Hepatocyte (in vitro differentiated cells): Measurements from ENCODE around the gene FAM90A1. TPM values are rescaled to one million over a fixed set of nuclear protein-coding genes. Genes with fewer than 3 reads are reported as not detected.
"Not testable (repeated sequence)": the region's sequence is repeated elsewhere in the genome, so short reads cannot be mapped to it uniquely, and the experiment has no call there.

Experiments
- DNase-seq: peaks from one replicate; pipeline ENCODE4 v3.0.0-alpha.2; 2016; ENCODE audit warnings: low spot score
- H2AFZ ChIP-seq: fragments of 200-600 bp; sonication (generic); 2 replicates; pipeline ENCODE4 v1.6.0; 2016; ENCODE audit warnings: antibody characterized with exemption, mild to moderate bottlenecking
- H3K27ac ChIP-seq: fragments of 200-600 bp; sonication (generic); 2 replicates; pipeline ENCODE4 v1.5.1; 2016; ENCODE audit warnings: mild to moderate bottlenecking
- H3K27me3 ChIP-seq: fragments of 200-600 bp; sonication (generic); 2 replicates; pipeline ENCODE4 v1.6.1; 2016
- H3K36me3 ChIP-seq: fragments of 200-600 bp; sonication (generic); replicated peaks from 2 replicates; pipeline ENCODE4 v1.5.1; 2016; ENCODE audit warnings: low read depth; ENCODE audit not compliant: insufficient read depth
- H3K4me1 ChIP-seq: fragments of 200-600 bp; sonication (generic); 2 replicates; pipeline ENCODE4 v1.5.1; 2016; ENCODE audit warnings: mild to moderate bottlenecking, moderate library complexity; ENCODE audit not compliant: insufficient read depth
- H3K4me2 ChIP-seq: fragments of 200-600 bp; sonication (generic); 2 replicates; pipeline ENCODE4 v1.6.0; 2016
- H3K4me3 ChIP-seq: fragments of 200-600 bp; sonication (generic); 2 replicates; pipeline ENCODE4 v1.5.1; 2016; ENCODE audit warnings: mild to moderate bottlenecking
- H3K79me2 ChIP-seq: fragments of 200-600 bp; sonication (generic); 2 replicates; pipeline ENCODE4 v1.6.0; 2017; ENCODE audit warnings: mild to moderate bottlenecking
- H3K9me2 ChIP-seq: fragments of 200-600 bp; sonication (generic); replicated peaks from 2 replicates; pipeline ENCODE4 v1.6.0; 2017; ENCODE audit warnings: mild to moderate bottlenecking; ENCODE audit not compliant: insufficient read depth
- H3K9me3 ChIP-seq: fragments of 200-600 bp; sonication (generic); 2 replicates; pipeline ENCODE4 v1.5.1; 2016; ENCODE audit warnings: low read depth, mild to moderate bottlenecking
- H4K20me1 ChIP-seq: fragments of 200-600 bp; sonication (generic); 2 replicates; pipeline ENCODE4 v1.6.0; 2016; ENCODE audit warnings: mild to moderate bottlenecking; ENCODE audit not compliant: insufficient read depth, poor library complexity, severe bottlenecking
- CTCF ChIP-seq: fragments of 200-600 bp; sonication (generic); IDR thresholded peaks from 2 replicates; pipeline ENCODE4 v1.5.1; 2016; ENCODE audit warnings: antibody characterized with exemption, mild to moderate bottlenecking; ENCODE audit not compliant: poor library complexity
- EZH2 ChIP-seq: fragments of 200-600 bp; sonication (generic); IDR thresholded peaks from 2 replicates; pipeline ENCODE4 v1.6.1; 2016; ENCODE audit warnings: antibody characterized with exemption, mild to moderate bottlenecking, borderline replicate concordance
- EZH2phosphoT487 ChIP-seq: fragments of 200-600 bp; sonication (generic); IDR thresholded peaks from one replicate; pipeline ENCODE4 v1.6.1; 2018; ENCODE audit warnings: antibody characterized with exemption, mild to moderate bottlenecking, low read depth, moderate library complexity; ENCODE audit not compliant: unreplicated experiment, severe bottlenecking
- WGBS: methylation state at CpG from one replicate; pipeline ENCODE4 v1.1.6; 2016; ENCODE audit warnings: low lambda C conversion rate; ENCODE audit errors: missing lambda C conversion rate; 5-methylcytosine and 5-hydroxymethylcytosine counted together
- polyA plus RNA-seq: library from polyadenylated mRNA; unstranded; fragments of >200 nt; fragmentation: Nextera tagmentation; extraction: Ambion mirVana; gene quantifications from 2 replicates; pipeline ENCODE4 v1.2.1, GENCODE V29; 2016
- total RNA-seq: library from RNA; depleted of rRNA; stranded (reverse); fragments of >200 nt; gene quantifications from 2 replicates; pipeline ENCODE4 v1.2.3, GENCODE V29; 2014

FAM90A1 gene
- total and polyA plus RNA-seq, 2 experiments from 2014 or later, result not detected

- H3K4me2 ChIP-seq, result no peak overlapping the region
- H3K27ac ChIP-seq, result no peak overlapping the region
- H3K27me3 ChIP-seq, result no peaks in the 10 kb centered on the region
- no peaks in the 10 kb centered on the region for H3K9me3 ChIP-seq
- H3K36me3 ChIP-seq, result no peaks in the 10 kb centered on the region
- H2AFZ ChIP-seq, result no peak overlapping the region
- H3K4me1 ChIP-seq, result no peaks in the 10 kb centered on the region
- TF ChIP-seq EZH2 (no peak), EZH2phosphoT487 (no peak), CTCF (no peak)
- DNase-seq, result no peak
- H3K9me2 ChIP-seq, result no peaks in the 10 kb centered on the region
- H3K79me2 ChIP-seq, result no peaks in the 10 kb centered on the region
- no peak overlapping the region for H3K4me3 ChIP-seq
- WGBS, result 92% methylated on average over 8 of the region's 8 CpGs
- no peaks in the 10 kb centered on the region for H4K20me1 ChIP-seq
These were observed 1.1 kb downstream of the FAM90A1 start for GRCh38 chr12:8226355-8226754.

GRCh38 chr12:8224782-8225181 lies 2.6 kb downstream of the FAM90A1 start:
- H3K4me1 ChIP-seq, H3K27ac ChIP-seq, H3K4me3 ChIP-seq, H3K79me2 ChIP-seq, H3K27me3 ChIP-seq, H3K36me3 ChIP-seq, H3K9me3 ChIP-seq, H2AFZ ChIP-seq, DNase-seq, H3K9me2 ChIP-seq, H4K20me1 ChIP-seq, H3K4me2 ChIP-seq: not testable (repeated sequence)
- 94% methylated on average over 11 of the region's 11 CpGs for WGBS

GRCh38 chr12:8223646-8224045 lies 3.8 kb downstream of the FAM90A1 start:
- 93% methylated on average over 13 of the region's 13 CpGs for WGBS
- H3K27me3 ChIP-seq, H3K4me2 ChIP-seq, H3K79me2 ChIP-seq, DNase-seq, H3K9me2 ChIP-seq, H2AFZ ChIP-seq, H3K27ac ChIP-seq, H3K9me3 ChIP-seq, H3K4me1 ChIP-seq, H3K4me3 ChIP-seq, H3K36me3 ChIP-seq, H4K20me1 ChIP-seq: not testable (repeated sequence)

GRCh38 chr12:8222303-8222702 lies 5.1 kb downstream of the FAM90A1 start:
- DNase-seq, H4K20me1 ChIP-seq, H3K27me3 ChIP-seq, H3K36me3 ChIP-seq, H3K79me2 ChIP-seq, H3K4me1 ChIP-seq, H2AFZ ChIP-seq, H3K27ac ChIP-seq, H3K9me2 ChIP-seq, H3K9me3 ChIP-seq, H3K4me3 ChIP-seq, H3K4me2 ChIP-seq: not testable (repeated sequence)
- 87% methylated on average over 13 of the region's 16 CpGs for WGBS

GRCh38 chr12:8221844-8222243 lies 5.6 kb downstream of the FAM90A1 start:
- H4K20me1 ChIP-seq, H3K4me3 ChIP-seq, H3K9me2 ChIP-seq, H2AFZ ChIP-seq, H3K79me2 ChIP-seq, H3K36me3 ChIP-seq, H3K27me3 ChIP-seq, H3K4me1 ChIP-seq, DNase-seq, H3K27ac ChIP-seq, H3K4me2 ChIP-seq, H3K9me3 ChIP-seq: not testable (repeated sequence)
- 94% methylated on average over 21 of the region's 21 CpGs for WGBS

- not testable (repeated sequence) for H3K4me3 ChIP-seq, H3K27me3 ChIP-seq, H3K9me2 ChIP-seq, H2AFZ ChIP-seq, DNase-seq, H3K9me3 ChIP-seq, H3K4me1 ChIP-seq, H4K20me1 ChIP-seq, H3K36me3 ChIP-seq, H3K27ac ChIP-seq, H3K4me2 ChIP-seq, H3K79me2 ChIP-seq
- 95% methylated on average over 20 of the region's 21 CpGs for WGBS
These were observed 6.0 kb downstream of the FAM90A1 start for GRCh38 chr12:8221375-8221774.

- H3K4me1 ChIP-seq, H3K79me2 ChIP-seq, H3K4me2 ChIP-seq, H3K9me3 ChIP-seq, H4K20me1 ChIP-seq, H2AFZ ChIP-seq, H3K27ac ChIP-seq, H3K4me3 ChIP-seq, H3K36me3 ChIP-seq, H3K27me3 ChIP-seq, H3K9me2 ChIP-seq, DNase-seq: not testable (repeated sequence)
- 83% methylated on average over 26 of the region's 26 CpGs for WGBS
These were observed 8.6 kb downstream of the FAM90A1 start for GRCh38 chr12:8218711-8219382.

- not testable (repeated sequence) for H3K9me2 ChIP-seq, H3K9me3 ChIP-seq, H3K36me3 ChIP-seq, H3K4me3 ChIP-seq, H3K4me2 ChIP-seq, H4K20me1 ChIP-seq, H2AFZ ChIP-seq, H3K79me2 ChIP-seq, H3K4me1 ChIP-seq, DNase-seq, H3K27me3 ChIP-seq, H3K27ac ChIP-seq
- 90% methylated on average over 1 of the region's 1 CpG for WGBS
These were observed 29.6 kb downstream of the FAM90A1 start for GRCh38 chr12:8197685-8198308.
